HG02852 (cell line): ENCODE data around the gene PRDM15.
A peak's percentile ranks its signal among the peaks of the same experiment; 100 is the strongest.

Experiments
- ATAC-seq: cut with Tn5 transposase; IDR thresholded peaks from one replicate; pipeline ENCODE4 v1.9.1; 2021; ENCODE audit warnings: mild to moderate bottlenecking, moderate library complexity; ENCODE audit not compliant: unreplicated experiment

The PRDM15 gene

DNA sequence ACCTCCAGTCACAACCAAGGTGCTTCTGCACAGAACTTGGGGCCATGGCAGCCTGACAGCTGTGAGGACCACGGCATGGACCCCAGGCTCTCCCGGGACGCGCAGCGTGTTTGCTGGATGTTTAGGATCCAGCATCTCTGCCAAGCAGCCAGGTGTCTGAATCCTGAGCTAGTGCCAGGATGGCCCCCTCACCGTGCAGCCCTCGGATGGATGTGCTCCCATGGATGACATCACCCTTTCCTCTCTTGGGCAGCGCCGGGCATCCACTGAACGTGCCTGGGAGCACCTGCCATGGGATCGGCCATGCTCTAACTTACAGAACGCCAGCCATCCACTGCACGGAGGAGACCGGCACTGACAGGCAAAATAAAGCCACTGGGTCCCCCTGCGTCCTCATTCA lies 53.9 kb downstream of the PRDM15 start:
- ATAC-seq, result no peak

GRCh38 chr21:41824466-41825207 lies 54.5 kb downstream of the PRDM15 start:
- no peak for ATAC-seq

- no peak for ATAC-seq
Measured at GRCh38 chr21:41823906-41824305, 55.2 kb downstream of the PRDM15 start.

DNA sequence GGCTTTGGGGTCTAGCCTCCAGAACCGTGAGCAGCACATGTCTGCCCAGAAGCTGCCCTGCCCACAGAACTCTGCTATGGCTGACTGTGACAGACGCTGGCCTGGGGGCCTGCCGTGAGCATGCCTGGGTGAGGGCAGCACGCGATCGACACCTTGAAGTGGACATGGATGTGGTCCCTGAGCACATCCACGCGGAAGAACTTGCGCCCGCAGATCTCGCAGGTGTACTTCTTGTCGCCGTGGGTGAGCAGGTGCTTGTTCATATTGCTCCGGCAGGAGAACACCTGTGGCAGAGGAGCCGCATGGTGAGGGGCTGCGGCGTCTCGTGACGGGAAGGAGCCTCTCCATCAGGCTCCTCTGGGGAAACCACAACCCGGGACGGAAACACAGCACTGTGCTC lies 56.0 kb downstream of the PRDM15 start:
- no peak for ATAC-seq

GRCh38 chr21:41821756-41822431 lies 57.2 kb downstream of the PRDM15 start:
- ATAC-seq, result no peak

GRCh38 chr21:41821081-41821755 lies 57.9 kb downstream of the PRDM15 start:
- ATAC-seq, result no peak

- no peak for ATAC-seq
Measured at GRCh38 chr21:41820384-41821080, 58.6 kb downstream of the PRDM15 start.

- no peak for ATAC-seq
Measured at GRCh38 chr21:41819856-41820281, 59.3 kb downstream of the PRDM15 start.

- no peak for ATAC-seq
Measured at GRCh38 chr21:41819236-41819855, 59.8 kb downstream of the PRDM15 start.

- no peak for ATAC-seq
Measured at GRCh38 chr21:41817877-41818855, 61.0 kb downstream of the PRDM15 start.

DNA sequence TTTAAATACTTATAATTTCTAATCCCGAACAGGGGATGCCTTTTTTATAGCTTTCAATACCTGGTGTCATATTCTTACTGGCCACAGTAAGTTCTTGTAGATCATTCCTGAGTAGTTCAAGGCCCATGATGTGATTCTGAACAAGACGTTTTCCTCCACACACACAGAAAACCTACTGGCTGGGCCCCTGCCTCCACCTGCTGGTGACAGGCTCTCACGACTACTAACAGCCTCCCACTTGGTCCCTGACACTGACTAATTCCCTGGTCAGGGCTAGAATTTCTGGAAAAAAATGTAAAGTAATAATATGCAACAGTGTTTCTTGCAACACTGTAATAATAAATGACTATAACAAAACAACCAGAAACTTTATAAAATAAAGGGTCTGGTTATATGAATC lies 61.9 kb downstream of the PRDM15 start:
- peak; percentile 67 for ATAC-seq

DNA sequence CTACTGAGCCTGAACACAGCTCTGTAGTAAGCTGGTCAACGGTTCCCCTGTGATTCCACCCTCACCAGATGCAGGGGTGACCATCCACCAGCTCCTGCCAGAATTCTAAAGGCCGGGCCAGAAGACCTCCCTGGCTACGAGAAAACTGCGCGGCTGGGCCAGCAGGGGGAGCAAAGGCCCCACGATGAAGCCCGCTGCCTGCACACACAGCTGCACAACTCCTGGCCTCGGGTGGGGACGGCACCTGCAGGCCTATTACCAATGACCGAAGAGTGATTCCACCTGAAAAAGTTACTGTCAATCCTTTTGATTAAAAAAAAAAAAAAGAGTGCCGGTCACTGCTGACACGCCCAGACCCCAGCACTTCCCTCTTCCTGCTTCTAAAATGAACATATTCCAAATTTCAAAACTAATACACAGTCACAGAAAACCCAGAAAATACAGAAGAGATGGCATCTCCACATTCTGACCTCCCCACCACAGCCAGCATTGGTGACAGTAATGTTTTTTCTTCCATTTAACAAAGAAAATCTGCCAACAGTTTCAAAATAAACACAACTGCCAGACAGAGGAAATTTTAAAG lies 62.5 kb downstream of the PRDM15 start:
- no peak for ATAC-seq

DNA sequence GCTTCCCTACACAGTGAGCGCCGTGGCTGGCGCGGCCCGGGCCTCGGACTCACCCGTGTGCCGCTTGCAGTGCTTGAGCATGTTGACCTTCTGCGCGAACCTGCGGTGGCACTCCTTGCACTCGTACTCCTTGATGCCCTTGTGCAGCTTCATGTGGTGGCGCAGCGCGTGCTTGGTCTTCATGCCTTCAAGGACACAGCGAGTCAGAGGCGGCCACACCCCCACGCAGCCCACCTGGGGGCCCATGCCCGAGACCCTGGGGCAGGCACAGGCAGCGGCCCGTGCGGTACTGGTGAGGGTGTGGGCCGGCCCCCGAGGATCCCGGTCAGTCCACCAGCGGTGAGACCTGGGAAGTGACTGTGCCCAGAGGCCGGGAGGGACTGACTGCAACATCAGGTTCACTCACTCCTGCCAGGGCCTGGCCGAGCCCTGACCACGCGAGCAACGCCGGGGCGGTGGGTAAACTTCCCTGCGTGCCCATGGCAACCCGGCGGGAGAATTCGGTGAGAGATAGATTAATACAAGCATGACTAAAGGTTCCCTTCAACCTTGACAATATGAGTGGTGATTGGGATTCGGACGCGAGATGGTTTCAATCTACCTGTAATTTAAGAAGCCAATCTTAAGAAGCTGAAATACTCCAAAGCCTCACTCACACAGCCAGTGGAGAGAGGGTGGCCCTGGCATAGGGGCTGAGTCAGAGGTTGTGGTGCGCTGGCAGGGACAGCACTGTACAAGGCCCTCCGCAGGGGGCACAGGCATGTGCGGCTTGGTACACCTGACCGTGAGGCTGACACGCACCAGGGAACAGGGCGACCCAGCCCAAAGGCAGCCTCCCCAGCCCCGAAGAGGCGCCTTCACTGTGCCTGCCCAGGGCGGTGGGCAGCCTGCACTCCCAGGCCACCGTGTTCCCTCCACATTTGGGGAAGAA lies 63.2 kb downstream of the PRDM15 start:
- no peak for ATAC-seq

- no peak for ATAC-seq
Measured at GRCh38 chr21:41813226-41813625, 65.9 kb downstream of the PRDM15 start.

DNA sequence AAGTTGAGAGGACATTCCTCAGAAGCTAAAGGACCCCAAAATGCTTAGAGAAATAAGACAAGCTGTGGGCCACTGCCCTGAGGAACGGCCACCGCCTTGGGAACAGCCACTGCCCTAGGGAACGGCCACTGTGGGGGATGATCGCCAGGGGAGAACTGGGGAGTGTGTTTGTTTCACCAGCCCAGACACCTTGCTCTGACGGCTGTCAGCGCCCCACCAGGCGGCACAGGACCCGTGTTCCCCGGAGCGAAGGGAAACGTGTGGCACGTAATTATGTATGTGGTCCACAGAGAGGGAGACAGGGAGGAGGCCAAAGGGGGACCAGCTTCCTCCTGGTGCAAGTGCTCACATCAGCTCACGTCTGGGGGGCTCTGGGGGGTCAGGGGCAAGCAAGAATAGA lies 66.5 kb downstream of the PRDM15 start:
- no peak for ATAC-seq

GRCh38 chr21:41810597-41810932 lies 68.6 kb downstream of the PRDM15 start:
- ATAC-seq, result no peak

- no peak for ATAC-seq
Measured at GRCh38 chr21:41809891-41810596, 69.1 kb downstream of the PRDM15 start.

- ATAC-seq, result no peak
Measured at GRCh38 chr21:41808846-41809245, 70.3 kb downstream of the PRDM15 start.
